Naive thymus-derived CD4-positive, alpha-beta T cell (primary cell): ENCODE results near the gene POU2F2. TPM values are rescaled to one million over a fixed set of nuclear protein-coding genes. Genes with fewer than 3 reads are reported as not detected.

Source experiments
- ATAC-seq: fragments of 150-1000 bp; cut with Tn5 transposase; 2 replicates; pipeline ENCODE4 v1.10.0; 2021; ENCODE audit warnings: mild to moderate bottlenecking, moderate library complexity
- CTCF ChIA-PET: fragments of 350-600 bp; sonication (Branson Sonifier 250); formaldehyde crosslinking; loops from one replicate; lab custom pipeline; 2021; ENCODE audit warnings: antibody characterized with exemption; lab: Charles Lee
- POLR2A ChIA-PET: fragments of 350-600 bp; sonication (Branson Sonifier 250); formaldehyde crosslinking; loops from one replicate; lab custom pipeline; 2021; ENCODE audit warnings: antibody characterized with exemption, inconsistent platforms; lab: Charles Lee
- DNase-seq, 9 donors: peaks; one replicate each; pipeline versions ENCODE4 v3.0.0 to v3.0.0-alpha.2; 2020 to 2022; ENCODE audit warnings: mixed read lengths in 1 of 9
- H3K27ac ChIP-seq: one replicate; pipeline ENCODE4 v1.7.0; 2013; ENCODE audit warnings: mild to moderate bottlenecking, low read depth, low read length, moderate library complexity
- H3K27me3 ChIP-seq, 2 donors: one replicate each; pipeline ENCODE4 v1.7.0; 2013; ENCODE audit warnings: low read length in 2 of 2, mild to moderate bottlenecking in 2 of 2, moderate library complexity in 2 of 2; ENCODE audit not compliant: control insufficient read depth in 2 of 2, insufficient read depth in 2 of 2
- H3K36me3 ChIP-seq, 3 experiments: 1 replicate in 2 of 3; 2 replicates in 1 of 3; pipeline ENCODE4 v1.7.0; 2013; ENCODE audit warnings: low read length in 3 of 3, mild to moderate bottlenecking in 3 of 3, moderate library complexity in 1 of 3; ENCODE audit not compliant: insufficient read depth in 3 of 3, control insufficient read depth in 2 of 3
- H3K4me1 ChIP-seq, 2 donors: one replicate each; pipeline ENCODE4 v1.7.0; 2013; ENCODE audit warnings: low read length in 2 of 2, mild to moderate bottlenecking in 2 of 2, moderate library complexity in 1 of 2; ENCODE audit not compliant: control insufficient read depth in 2 of 2, insufficient read depth in 2 of 2
- H3K4me3 ChIP-seq: 2 replicates; pipeline ENCODE4 v1.7.0; 2013; ENCODE audit warnings: mild to moderate bottlenecking, low read length
- H3K9me3 ChIP-seq, 3 experiments: 1 replicate in 2 of 3; 2 replicates in 1 of 3; pipeline ENCODE4 v1.7.0; 2013; ENCODE audit warnings: low read length in 3 of 3; ENCODE audit not compliant: control insufficient read depth in 2 of 3
- H3K27ac Mint-ChIP-seq, 9 donors: one replicate each; pipeline ENCODE4 v1.8.0; 2020 to 2022; ENCODE audit warnings: mixed read lengths in 9 of 9, mild to moderate bottlenecking in 8 of 9, moderate library complexity in 5 of 9, inconsistent platforms in 2 of 9
- H3K27me3 Mint-ChIP-seq, 5 donors: one replicate each; pipeline ENCODE4 v1.8.0; 2021 to 2022; ENCODE audit warnings: mixed read lengths in 5 of 5, mild to moderate bottlenecking in 1 of 5
- H3K36me3 Mint-ChIP-seq, 5 donors: one replicate each; pipeline ENCODE4 v1.8.0; 2020 to 2022; ENCODE audit warnings: mixed read lengths in 5 of 5, mild to moderate bottlenecking in 3 of 5, inconsistent platforms in 1 of 5
- H3K4me1 Mint-ChIP-seq, 7 donors: one replicate each; pipeline ENCODE4 v1.8.0; 2020 to 2022; ENCODE audit warnings: mixed read lengths in 7 of 7, mild to moderate bottlenecking in 3 of 7, inconsistent platforms in 1 of 7
- H3K4me3 Mint-ChIP-seq, 10 donors: one replicate each; pipeline ENCODE4 v1.8.0; 2020 to 2022; ENCODE audit warnings: mild to moderate bottlenecking in 10 of 10, mixed read lengths in 10 of 10, moderate library complexity in 6 of 10, inconsistent platforms in 2 of 10
- H3K9me3 Mint-ChIP-seq, 11 donors: one replicate each; pipeline ENCODE4 v1.8.0; 2020 to 2022; ENCODE audit warnings: mixed read lengths in 11 of 11, mild to moderate bottlenecking in 4 of 11, inconsistent platforms in 1 of 11, moderate library complexity in 1 of 11
- intact Hi-C, 2 donors: fragments of 100-400 bp; cut with micrococcal nuclease; formaldehyde crosslinking; loops; one replicate each; pipeline ENCODE4 v1.15.1; 2023
- polyA plus RNA-seq, 2 donors: library from polyadenylated mRNA; unstranded; fragments of 300-500 nt; fragmentation: Illumina TruSeq; gene quantifications; one replicate each; pipeline ENCODE4 v1.2.3, GENCODE V29; 2021
- total RNA-seq, 6 experiments: library from RNA in 5 of 6; stranded (reverse) in 5 of 6; gene quantifications; 1 replicate in 5 of 6; 2 replicates in 1 of 6; pipeline ENCODE4 v1.2.3 and lab custom pipeline; 2021 to 2026

Gene POU2F2
- total and polyA plus RNA-seq, 7 experiments from 2014 or later: 2.2 to 91.3 (median 33.4) TPM

GRCh38 chr19:42120276-42120980 is 11.8 kb downstream of the POU2F2 start:
- Histone ChIP-seq H3K9me3 (no peaks in the 10 kb centered on the region), H3K36me3 (peaks cover 0 to 22% (median 4%) of the 10 kb centered on the region in 3 experiments), H3K27me3 (no peaks in the 10 kb centered on the region), H3K4me3 (no peak overlapping the region), H3K27ac (peak overlapping the region; percentile 77), H3K4me1 (peaks cover 31 to 44% of the 10 kb centered on the region in 2 donors)
- H3K4me1 Mint-ChIP-seq: peaks cover 24 to 59% (median 49%) of the 10 kb centered on the region in 7 donors
- ATAC-seq: no peak
- H3K27me3 Mint-ChIP-seq: no peaks in the 10 kb centered on the region
- ChIA-PET POLR2A (interaction anchor here (0.6 to 1.3 kb wide), 5 partner anchors 15 to 138 kb away, joined by 3 to 4 read pairs (median 3); no protein-coding TSS in a partner anchor), CTCF (interaction anchor here (0.7 to 2.6 kb wide), 6 partner anchors 9 to 124 kb away, joined by 3 to 19 read pairs (median 4); no protein-coding TSS in a partner anchor)
- peaks cover 3 to 43% (median 12%) of the 10 kb centered on the region in 5 donors for H3K36me3 Mint-ChIP-seq
- no peak for DNase-seq
- peak overlapping the region; percentile 4 to 90 (median 51) for H3K4me3 Mint-ChIP-seq
- H3K9me3 Mint-ChIP-seq: no peaks in the 10 kb centered on the region
- H3K27ac Mint-ChIP-seq: peak overlapping the region; percentile 78 to 98 (median 93)
- intact Hi-C loops: no loop called here

GRCh38 chr19:42117076-42117475 is 15.2 kb downstream of the POU2F2 start:
- peaks cover 7 to 40% (median 24%) of the 10 kb centered on the region in 7 donors for H3K4me1 Mint-ChIP-seq
- Histone ChIP-seq H3K4me1 (peaks cover 8 to 13% of the 10 kb centered on the region in 2 donors), H3K36me3 (peaks cover 0 to 52% (median 7%) of the 10 kb centered on the region in 3 experiments), H3K9me3 (no peaks in the 10 kb centered on the region), H3K27me3 (no peaks in the 10 kb centered on the region), H3K4me3 (no peak overlapping the region), H3K27ac (no peak overlapping the region)
- H3K27ac Mint-ChIP-seq: peak overlapping the region in 5 of 9 donors; percentile 47 to 59 (median 52)
- CTCF ChIA-PET: interaction anchor here (1.0 to 1.4 kb wide), 2 partner anchors 9 to 16 kb away, joined by 4 read pairs; no protein-coding TSS in a partner anchor
- intact Hi-C loops: no loop called here
- H3K4me3 Mint-ChIP-seq: no peak overlapping the region
- H3K36me3 Mint-ChIP-seq: peaks cover 3 to 47% (median 12%) of the 10 kb centered on the region in 5 donors
- DNase-seq (no peak), ATAC-seq (no peak)
- POLR2A ChIA-PET: no interaction called here
- H3K9me3 Mint-ChIP-seq: peaks cover 0 to 1% (median 0%) of the 10 kb centered on the region in 11 donors
- no peaks in the 10 kb centered on the region for H3K27me3 Mint-ChIP-seq

DNA sequence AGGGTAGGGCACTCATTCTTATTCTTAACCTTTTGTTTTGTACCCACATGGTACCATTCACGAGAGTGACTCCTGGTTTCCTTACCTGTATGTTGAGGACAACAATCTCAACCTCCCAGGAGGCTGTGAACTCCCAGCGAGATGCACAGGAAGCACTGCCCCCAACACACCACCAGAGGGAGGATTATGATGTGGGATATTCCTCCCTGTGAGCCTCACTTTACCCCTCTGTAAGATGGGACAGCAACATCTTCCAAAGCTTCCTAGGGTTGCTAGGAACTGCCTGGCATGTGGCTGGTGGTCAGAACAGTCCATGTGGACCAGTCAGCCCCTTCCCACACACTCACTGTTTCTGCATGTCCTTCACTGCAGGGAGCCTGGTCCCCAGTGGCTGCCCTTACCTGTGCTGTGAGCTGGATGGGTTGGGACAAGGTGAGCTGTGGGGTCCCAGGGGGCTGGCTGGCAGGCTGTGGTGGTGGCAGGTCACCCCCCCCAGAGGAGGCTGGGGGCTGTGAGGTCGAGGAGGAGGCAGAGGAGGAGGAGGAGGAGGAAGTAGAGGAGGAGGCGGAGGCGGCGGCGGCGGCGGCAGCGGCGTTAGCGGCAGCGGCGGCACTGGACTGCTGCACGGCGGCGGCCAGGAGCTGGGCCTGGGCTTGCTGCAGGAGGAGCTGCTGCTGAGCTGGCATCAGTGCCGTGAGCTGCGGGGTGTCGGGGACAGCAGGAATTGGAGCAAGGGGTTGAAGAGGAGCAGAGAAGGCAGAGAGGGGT is 15.8 kb downstream of the POU2F2 start:
- peaks cover 7 to 40% (median 18%) of the 10 kb centered on the region in 7 donors for H3K4me1 Mint-ChIP-seq
- ATAC-seq (no peak), DNase-seq (no peak)
- intact Hi-C loops: no loop called here
- Histone ChIP-seq H3K4me1 (peaks cover 2 to 7% of the 10 kb centered on the region in 2 donors), H3K9me3 (no peaks in the 10 kb centered on the region), H3K27me3 (no peaks in the 10 kb centered on the region), H3K27ac (no peak overlapping the region), H3K36me3 (peaks cover 0 to 52% (median 7%) of the 10 kb centered on the region in 3 experiments), H3K4me3 (no peak overlapping the region)
- peaks cover 3 to 47% (median 14%) of the 10 kb centered on the region in 5 donors for H3K36me3 Mint-ChIP-seq
- POLR2A ChIA-PET: no interaction called here
- CTCF ChIA-PET: interaction anchor here (1.0 to 1.4 kb wide), 3 partner anchors 8 to 17 kb away, joined by 3 to 4 read pairs (median 4); no protein-coding TSS in a partner anchor
- H3K27ac Mint-ChIP-seq: peak overlapping the region in 5 of 9 donors; percentile 28 to 73 (median 48)
- no peaks in the 10 kb centered on the region for H3K27me3 Mint-ChIP-seq
- peaks cover 0 to 1% (median 0%) of the 10 kb centered on the region in 11 donors for H3K9me3 Mint-ChIP-seq
- no peak overlapping the region for H3K4me3 Mint-ChIP-seq

DNA sequence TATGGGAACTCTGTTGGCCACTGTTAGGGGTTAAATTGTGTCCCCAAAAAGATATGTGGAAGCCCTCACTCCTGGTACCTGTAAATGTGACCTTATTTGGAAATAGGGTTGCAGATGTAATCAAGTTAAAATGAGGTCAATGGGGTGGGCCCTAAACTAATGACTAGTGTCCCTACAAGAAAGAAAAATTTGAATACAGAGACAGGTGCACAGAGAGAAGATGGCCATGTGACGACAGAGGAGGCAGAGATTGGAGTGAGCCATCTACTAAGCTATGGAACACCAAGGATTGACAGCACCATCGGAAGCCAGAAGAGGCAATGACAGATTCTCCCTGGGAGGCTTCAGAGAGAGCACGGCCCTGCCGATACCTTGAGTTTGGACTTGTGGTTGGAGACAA is 16.5 kb downstream of the POU2F2 start:
- ATAC-seq (no peak), DNase-seq (no peak)
- H3K27ac ChIP-seq: peak overlapping the region; percentile 19
- H3K36me3 Mint-ChIP-seq: peaks cover 3 to 47% (median 16%) of the 10 kb centered on the region in 5 donors
- no peaks in the 10 kb centered on the region for H3K9me3 ChIP-seq
- intact Hi-C loops: no loop called here
- H3K9me3 Mint-ChIP-seq: peaks cover 0 to 1% (median 0%) of the 10 kb centered on the region in 11 donors
- ChIA-PET POLR2A (interaction anchor here (0.9 kb wide), 2 partner anchors 39 to 73 kb away, joined by 3 to 4 read pairs; no protein-coding TSS in a partner anchor), CTCF (interaction anchor here (0.5 to 1.4 kb wide), 3 partner anchors 16 to 216 kb away, joined by 3 to 6 read pairs (median 5); no protein-coding TSS in a partner anchor)
- peaks cover 3 to 37% (median 10%) of the 10 kb centered on the region in 7 donors for H3K4me1 Mint-ChIP-seq
- H3K36me3 ChIP-seq: peaks cover 0 to 56% (median 7%) of the 10 kb centered on the region in 3 experiments
- no peaks in the 10 kb centered on the region for H3K27me3 Mint-ChIP-seq
- no peak overlapping the region for H3K4me3 ChIP-seq
- H3K4me1 ChIP-seq: no peaks in the 10 kb centered on the region
- H3K27ac Mint-ChIP-seq: peak overlapping the region in 5 of 9 donors; percentile 8 to 74 (median 48)
- H3K4me3 Mint-ChIP-seq: no peak overlapping the region
- no peaks in the 10 kb centered on the region for H3K27me3 ChIP-seq

DNA sequence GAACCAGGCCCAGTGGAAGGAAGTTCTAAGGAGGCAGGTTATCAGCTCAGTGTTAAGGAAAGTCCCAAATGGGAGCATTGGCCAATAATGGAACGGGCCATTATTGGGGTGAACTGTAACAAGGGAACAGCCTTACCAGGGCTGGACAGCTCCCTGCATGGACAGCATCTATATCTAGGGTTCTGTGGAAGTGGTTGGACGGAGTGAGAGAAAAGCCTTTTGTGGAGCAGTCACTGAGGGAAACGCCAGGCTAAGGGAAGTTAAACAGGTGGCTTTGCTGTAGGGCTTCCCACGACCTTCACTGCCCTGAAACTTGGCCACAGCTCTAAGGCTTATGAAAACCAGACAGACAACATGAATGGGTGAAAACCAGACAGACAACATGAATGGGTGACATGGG is 17.0 kb downstream of the POU2F2 start:
- no peak for DNase-seq
- intact Hi-C loops: no loop called here

GRCh38 chr19:42114412-42114811 is 17.8 kb downstream of the POU2F2 start:
- H3K4me1 Mint-ChIP-seq: peaks cover 0 to 36% (median 7%) of the 10 kb centered on the region in 7 donors
- no peaks in the 10 kb centered on the region for H3K4me1 ChIP-seq
- H3K9me3 ChIP-seq: no peaks in the 10 kb centered on the region
- no peak overlapping the region for H3K4me3 Mint-ChIP-seq
- ChIA-PET POLR2A (interaction anchor here (1.1 to 1.4 kb wide), 2 partner anchors 11 to 15 kb away, joined by 3 read pairs; no protein-coding TSS in a partner anchor), CTCF (interaction anchor here (0.7 to 1.8 kb wide), 4 partner anchors 8 to 20 kb away, joined by 3 to 8 read pairs (median 3); partner anchors contain the start of gene POU2F2)
- H3K27ac ChIP-seq: no peak overlapping the region
- peaks cover 0 to 1% (median 0%) of the 10 kb centered on the region in 11 donors for H3K9me3 Mint-ChIP-seq
- DNase-seq: no peak
- H3K36me3 ChIP-seq: peaks cover 0 to 61% (median 7%) of the 10 kb centered on the region in 3 experiments
- no peak overlapping the region for H3K4me3 ChIP-seq
- no peaks in the 10 kb centered on the region for H3K27me3 Mint-ChIP-seq
- no peaks in the 10 kb centered on the region for H3K27me3 ChIP-seq
- ATAC-seq: no peak
- intact Hi-C loops: no loop called here
- peaks cover 3 to 47% (median 16%) of the 10 kb centered on the region in 5 donors for H3K36me3 Mint-ChIP-seq
- peak overlapping the region in 5 of 9 donors; percentile 58 to 84 (median 61) for H3K27ac Mint-ChIP-seq

More for the DNA sequence above, 17.0 kb downstream of the POU2F2 start:
- Histone ChIP-seq H3K27ac (peak overlapping the region; percentile 19), H3K27me3 (no peaks in the 10 kb centered on the region), H3K4me1 (no peaks in the 10 kb centered on the region), H3K9me3 (no peaks in the 10 kb centered on the region), H3K4me3 (no peak overlapping the region), H3K36me3 (peaks cover 0 to 61% (median 7%) of the 10 kb centered on the region in 3 experiments)
- Mint-ChIP-seq H3K36me3 (peaks cover 3 to 47% (median 16%) of the 10 kb centered on the region in 5 donors), H3K27ac (peak overlapping the region in 4 of 9 donors; percentile 30 to 74 (median 53)), H3K4me1 (peaks cover 0 to 36% (median 7%) of the 10 kb centered on the region in 7 donors), H3K4me3 (no peak overlapping the region), H3K27me3 (no peaks in the 10 kb centered on the region), H3K9me3 (peaks cover 0 to 1% (median 0%) of the 10 kb centered on the region in 11 donors)
- CTCF ChIA-PET: interaction anchor here (0.5 to 1.4 kb wide), 5 partner anchors 8 to 216 kb away, joined by 3 to 6 read pairs (median 3); no protein-coding TSS in a partner anchor
- no peak for ATAC-seq
- POLR2A ChIA-PET: interaction anchor here (0.9 kb wide), 2 partner anchors 39 to 74 kb away, joined by 3 to 4 read pairs; no protein-coding TSS in a partner anchor
